Suppressor macrophage treated with lipopolysaccharide for 1 hour (primary cell): Measurements from ENCODE around the gene ERICH3.

ENCODE experiments used
- DNase-seq, 3 donors: peaks; one replicate each; pipeline ENCODE4 v3.0.0-alpha.2; 2020 to 2022

The ERICH3 gene, protein sequence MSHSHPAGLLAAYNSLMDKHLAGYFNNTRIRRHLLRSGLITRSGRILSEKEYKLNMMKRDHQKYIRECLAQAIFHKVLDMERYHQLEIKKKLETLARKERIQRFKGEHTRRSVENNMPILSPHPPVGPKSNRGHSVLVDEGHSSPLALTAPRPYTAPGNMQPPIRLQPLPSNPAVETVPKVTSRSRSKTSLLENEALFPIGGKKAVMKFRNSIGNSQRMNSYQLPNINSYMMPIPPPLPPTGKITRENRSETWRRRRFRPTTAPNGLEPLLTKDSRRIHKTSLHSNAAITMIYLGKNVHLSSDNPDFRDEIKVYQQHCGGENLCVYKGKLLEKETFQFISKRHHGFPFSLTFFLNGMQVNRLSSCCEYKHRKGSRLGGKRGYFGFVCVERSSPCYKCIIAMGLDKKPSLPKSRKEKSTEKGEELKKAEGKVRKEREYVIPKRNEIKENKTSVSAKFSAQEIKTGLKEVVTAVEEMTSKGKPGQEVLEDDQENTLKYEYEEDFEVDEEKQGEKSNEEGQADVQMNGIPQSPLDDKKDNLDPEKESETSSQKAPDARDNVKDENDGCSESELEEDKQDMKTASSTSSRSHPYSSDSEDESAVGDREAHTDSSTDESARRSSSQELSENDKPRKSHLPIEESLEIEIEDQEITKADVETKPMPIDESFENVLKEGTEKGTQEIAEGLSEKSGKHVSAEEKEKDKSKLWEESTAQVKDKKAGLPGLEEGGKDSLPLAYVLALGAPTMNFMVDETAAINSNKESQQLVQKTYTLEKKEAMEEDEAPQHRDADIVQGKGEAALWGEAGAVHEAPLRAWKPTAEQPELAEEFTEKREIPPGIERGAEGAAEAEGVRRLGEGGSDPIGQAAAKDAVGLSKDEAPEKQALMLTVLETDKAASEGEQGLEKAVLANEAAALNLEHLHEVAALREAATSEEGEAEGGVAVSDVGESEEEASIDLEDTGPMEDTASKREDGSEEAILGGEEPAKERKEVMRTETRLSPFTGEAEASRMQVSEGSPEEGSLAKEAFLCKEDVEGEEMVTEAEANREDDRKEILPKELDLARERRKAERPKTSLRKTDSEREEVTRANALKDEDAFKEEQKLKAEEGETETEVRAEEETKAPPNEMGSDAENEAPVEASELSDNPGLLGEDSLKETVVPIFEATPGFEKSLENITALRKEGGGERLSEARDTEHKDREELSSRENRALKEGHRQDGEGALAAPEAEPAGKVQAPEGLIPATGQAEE (N-terminal part only)

DNA sequence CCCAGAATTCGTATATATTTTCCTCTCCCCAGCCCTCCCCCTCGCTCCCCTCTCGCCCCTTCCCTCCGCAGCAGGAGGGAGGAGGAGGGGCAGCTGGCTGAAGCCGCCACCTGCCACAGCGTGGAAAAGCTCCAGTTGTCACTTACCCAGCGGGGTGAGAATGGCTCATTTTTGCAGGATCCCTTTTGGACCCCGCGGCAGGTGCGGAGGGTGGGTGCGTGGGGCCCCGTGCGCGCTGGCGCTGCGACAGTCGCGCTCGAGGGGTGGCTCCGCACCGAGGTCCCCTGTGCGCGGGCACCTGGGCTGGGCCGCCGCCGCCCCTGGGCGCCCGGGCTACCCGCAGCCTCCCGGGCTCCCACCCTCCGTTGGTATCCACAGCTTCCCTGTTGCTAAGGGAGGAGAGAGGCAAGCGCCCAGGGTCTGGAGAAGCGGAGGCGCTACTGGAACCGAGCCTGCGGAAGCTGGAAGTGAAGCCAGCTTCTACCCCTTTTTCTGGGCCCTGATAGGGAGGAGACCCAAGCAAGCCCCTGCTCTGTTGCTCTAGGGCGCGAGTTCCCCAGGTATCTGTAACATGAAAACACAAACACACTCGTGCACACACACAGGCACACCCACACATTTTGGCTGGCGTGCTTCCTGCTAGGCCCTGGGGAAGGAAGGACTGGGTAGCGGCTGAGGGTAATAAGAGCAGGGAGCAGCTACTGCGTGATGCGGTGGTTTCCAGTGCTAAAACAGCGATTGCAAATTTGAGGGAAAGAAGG, at the start of gene ERICH3:
Gene ERICH3 (minus strand): TSS at position 442 of the 761 bp plus-strand sequence. CDS start 273 bp downstream, at position 169.
- peak in 2 of 3 donors; percentile 8 to 11 for DNase-seq

DNA sequence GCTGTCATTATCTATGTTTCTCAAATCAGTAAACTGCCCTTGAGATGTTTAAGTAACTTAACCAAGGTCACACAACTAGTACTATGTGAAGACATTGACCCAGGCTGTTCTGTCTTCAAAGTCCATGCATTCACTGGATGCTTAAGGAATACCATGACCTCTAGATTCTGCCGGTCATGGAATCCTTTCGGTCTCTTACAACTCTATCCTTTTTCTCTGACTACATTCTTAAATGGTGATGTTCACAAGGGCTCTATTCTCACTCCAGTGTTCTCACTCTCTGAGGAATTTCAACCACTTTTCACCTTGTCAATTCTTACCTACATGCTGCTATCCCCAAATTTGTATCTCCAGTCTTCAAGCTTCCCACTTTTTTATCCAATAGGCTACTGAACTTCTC, 44.0 kb upstream of the ERICH3 start:
- no peak for DNase-seq

DNA sequence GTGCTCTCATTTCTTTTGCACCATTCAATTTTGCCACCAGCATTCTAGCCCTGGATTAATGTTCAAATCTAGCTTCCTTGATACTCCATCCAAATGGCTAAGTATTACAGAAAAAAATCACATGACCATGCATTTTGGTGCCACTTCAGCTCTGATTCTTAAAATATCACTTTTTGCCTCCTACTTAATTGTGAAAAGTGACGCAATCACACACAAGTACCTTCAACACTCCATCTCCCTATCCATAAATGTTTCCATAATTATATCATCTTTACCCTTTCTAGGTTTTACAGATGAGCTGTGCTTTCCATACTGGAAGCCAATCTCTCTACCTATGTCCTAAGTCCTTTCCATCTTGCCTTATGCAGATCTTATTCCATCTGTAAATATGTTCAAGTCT, 43.2 kb upstream of the ERICH3 start:
- no peak for DNase-seq

DNA sequence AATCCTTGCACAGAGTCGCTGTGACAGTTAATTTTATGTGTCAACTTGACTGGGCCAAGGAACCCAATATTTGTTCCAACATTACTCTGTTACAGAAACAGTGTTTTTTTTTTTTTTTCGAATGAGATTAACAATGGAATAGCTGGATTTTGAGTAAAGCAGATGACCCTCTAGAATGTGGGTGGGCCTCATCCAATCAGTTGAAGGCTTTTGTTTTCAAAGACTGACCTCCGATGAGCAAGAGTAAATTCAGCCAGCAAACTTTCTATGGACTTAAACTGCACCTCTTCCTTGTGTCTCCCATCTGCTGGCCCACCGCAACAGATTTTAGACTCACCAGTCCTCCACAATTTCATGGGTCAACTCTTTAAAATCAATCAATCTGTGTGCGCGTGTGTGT, 42.2 kb upstream of the ERICH3 start:
- DNase-seq, result no peak

DNA sequence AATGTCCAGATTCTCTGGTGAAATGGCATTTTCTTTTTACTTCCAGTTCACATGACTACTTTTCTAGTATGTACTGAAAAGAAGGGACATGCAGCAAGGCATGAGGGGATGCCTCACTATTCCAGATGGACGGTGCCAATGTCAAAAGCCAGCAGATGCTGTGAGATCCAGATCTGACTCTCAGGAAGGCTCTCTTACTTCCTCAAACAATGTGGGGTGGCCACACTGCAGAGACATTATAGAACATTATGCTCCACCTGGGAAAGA, 41.6 kb upstream of the ERICH3 start:
- no peak for DNase-seq

DNA sequence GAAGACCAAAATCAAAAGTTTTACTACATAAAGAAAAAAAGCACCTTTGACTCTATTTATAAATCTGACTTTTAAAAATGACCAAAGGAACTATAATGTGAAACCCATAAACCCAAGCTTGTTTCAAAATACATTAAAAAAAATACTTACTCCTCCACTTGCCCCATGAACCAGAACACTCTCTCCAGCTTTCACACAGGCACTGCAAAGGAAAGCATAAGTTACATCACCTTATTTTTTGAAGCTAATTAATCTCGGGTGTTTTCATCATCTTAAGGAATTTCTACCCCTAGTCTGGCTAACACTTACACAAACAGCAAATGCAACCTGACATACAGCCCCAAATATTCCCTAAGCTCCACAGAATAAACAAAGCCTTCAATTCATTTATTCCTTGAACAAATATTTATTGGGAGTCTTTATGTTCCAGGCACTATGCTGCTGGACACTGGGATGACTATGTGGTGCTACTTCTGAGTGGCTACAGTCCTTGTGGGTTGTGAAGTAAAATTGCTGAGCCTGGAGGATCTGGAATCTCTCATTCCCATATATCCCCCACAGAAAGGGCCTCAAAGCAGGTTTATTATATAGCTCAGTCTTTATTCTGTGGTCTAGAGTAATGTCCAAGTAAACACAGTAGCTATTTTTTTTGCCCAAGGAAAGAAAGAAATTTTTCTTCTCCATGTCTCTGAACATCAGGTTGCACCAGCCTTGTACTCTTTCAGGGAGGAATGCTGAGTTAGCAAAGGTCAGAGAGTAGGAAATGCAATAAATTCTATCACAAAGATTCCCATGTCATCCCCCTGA, 41.0 kb upstream of the ERICH3 start:
- DNase-seq, result no peak

DNA sequence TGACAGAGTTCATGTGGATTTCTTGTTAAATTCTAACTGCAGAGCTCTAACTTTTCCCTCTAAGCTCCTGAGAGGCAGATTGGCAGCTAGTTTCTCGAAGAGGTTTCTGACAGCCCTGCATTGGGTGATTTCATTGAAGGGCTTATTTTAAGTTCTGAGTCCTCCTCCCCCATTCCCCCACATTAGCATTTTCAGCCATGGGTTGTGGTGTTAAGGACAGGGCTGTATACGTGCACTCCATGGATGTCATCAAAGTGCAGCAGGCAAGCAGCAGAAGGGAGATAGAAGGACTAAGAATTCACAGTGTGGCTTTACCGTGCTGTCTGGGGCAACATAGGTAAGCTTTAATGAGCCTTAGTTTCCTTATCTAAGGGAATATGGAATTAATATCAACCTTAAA, 40.3 kb upstream of the ERICH3 start:
- no peak for DNase-seq

DNA sequence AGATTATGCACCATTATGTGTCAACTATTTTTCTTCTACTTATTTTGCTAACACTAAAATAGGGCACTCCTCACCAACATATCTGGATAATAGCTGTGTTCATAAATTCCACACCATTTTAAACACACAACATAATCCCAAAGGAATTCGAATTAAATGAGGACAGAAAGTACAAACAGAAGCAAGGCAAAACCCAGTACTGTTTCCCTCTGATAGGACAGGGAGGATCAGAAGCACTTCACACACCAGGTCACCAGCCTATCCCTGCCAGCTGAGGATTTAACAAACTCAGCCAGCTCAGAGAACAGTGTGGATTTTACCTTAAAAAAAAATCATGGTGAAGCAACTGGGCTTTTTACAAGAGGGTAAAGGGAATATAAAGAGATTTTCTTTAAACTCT, 39.3 kb upstream of the ERICH3 start:
- DNase-seq, result no peak

DNA sequence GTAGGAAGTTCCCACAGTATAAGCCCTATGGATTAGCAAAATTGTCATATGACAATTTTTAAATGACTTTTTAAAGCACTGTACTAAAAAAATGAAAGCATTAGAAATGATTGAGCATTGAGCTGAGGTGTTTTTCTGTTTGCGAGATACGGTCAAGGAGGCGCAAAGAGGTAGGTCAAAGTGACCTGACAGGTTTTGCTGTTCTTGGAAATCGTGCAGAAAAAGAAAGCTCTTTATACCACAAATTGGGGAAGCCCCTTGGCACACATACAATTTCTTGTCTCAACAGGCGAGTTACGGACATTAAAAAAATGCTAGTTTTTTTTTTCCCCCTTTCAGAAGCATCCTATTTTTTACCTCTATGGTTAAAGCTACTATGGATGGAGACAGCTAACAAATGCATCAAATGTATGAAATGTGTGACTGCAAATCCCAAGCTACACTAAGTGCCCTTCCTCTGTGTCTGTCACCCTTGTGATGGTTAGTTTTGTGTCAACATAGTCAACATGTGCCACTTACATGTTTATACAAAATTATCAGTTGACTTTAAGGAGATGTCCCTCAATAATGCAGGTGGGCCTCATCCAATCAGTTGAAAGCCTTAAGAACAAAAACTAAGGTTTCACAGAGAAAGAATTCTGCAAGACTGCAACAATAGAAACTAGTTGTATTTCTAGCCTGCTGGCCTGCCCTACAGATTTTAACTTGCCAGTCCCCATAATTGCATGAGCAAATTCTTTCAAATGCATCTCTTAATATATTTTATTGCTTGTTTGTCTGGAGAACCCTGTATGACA, 30.0 kb upstream of the ERICH3 start:
- no peak for DNase-seq

DNA sequence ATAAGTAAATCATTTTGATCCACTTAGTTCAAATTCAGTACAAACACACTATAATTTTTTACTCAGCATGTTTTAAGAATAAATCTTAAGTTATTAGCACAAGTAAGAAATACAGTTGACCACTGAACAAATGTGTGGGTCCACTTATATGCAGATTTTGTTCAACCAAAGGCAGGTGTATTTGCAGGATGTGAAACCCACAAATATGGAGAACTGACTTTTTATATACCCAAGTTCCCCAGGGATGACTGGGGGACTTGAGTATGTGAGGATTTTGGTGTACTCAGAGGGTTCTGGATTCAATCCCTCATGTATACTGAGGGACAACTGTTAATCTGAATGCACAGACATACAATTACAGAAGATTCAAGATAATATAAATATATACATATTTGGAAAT, 25.7 kb upstream of the ERICH3 start:
- no peak for DNase-seq

DNA sequence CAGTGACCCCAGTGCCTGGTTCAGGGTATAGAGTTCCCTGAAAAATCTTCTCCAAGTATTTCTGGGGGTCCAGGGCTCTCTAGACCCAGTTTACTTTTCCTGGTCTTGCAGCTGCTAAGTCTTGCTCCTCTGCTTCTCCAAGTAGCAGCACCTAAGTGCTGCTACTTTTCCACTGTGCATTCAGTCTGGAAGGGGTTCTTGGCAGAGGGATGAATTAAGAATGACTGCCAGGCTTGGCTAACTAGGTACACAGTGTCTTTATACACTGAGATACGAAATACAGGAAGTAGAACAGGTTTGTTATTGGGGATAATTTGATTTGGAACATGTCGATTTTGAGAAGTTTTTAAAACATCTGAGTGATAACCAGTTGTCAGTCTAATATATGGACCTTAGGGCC, 24.2 kb upstream of the ERICH3 start:
- no peak for DNase-seq

DNA sequence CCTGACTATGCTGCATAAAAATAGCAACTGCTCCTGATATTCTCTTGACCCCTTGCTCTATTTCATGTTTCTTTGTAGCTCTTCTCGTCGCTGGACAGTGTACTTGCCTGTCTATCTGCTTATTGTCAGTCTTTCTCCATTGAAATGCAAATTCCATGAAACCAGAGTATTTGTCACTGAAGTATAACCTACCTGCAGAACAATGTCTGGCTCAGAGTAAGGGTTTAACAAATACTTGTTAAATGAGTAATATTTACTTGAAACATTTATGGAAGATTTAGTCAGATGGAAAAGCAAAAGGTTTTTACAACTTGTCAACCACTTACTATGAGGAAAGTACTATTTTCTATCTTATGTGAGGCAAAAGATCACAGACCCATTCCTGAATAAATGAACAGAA, 19.9 kb upstream of the ERICH3 start:
- DNase-seq, result no peak

DNA sequence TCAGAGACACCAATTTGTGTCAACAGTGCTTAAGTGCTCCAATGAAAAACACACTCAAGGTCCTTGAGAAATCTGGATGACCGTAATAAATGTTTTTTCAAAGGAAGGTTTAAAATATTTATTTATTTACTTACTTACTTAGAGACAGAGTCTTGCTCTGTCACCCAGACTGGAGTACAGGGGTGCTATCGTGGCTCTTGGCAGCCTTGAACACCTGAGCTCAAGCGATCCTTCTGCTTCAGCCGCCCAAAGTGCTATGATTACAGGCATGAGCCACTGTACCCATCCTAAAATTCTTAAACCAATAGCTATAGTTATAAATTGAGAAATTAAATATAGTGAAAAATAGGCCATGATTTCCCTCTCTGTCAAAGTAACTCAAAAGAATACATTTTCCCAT, 17.3 kb upstream of the ERICH3 start:
- DNase-seq, result no peak

DNA sequence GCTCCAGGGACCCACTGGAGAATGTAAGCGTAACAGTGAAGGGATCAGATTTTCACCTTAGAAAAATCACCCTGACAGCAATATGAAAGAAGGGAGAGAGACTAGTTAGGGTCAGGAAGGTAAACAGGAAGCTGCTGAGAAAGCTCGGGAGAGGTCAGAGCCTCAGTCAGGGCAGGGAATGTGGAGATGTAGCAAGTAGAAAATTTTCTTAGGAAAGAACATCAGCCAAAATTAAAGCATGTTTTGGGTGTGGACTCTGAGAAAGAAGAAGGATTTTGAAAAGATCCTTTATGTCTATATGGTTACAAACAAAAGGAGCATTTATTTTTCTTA, 16.7 kb upstream of the ERICH3 start:
- DNase-seq, result no peak

DNA sequence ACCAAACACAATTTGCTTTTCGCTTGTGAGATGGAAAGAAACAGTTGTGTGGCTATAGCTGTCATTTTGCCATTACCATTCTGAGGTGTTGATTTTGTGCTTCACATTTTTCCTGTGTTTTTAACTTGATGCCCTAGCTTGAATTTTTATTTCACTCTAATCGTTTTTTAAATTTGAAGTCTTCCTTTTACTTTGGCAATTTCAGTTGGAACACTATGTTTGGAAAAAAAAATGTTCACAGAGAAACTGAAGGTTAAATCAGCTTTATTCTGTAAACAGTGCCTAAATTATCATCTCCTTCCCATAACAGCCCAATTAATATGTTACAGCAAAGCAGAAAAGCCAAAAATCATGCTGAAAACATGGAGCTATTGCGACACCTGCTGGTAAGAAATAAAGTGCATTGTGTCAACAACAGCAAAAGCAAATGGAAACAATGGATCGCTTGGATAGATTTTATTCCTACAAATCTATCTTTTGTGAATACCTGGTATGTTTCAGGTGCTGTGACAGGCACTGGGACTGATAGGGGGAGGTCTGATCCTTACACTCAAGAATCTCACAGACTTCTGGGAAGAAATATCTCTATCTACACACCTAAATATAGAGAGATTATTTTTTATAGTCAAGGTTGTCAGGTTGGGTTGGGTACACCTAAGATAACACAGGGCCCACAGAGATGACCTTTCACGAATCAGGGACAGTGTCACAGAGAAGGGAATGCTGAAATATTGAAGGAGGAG, 16.2 kb upstream of the ERICH3 start:
- DNase-seq, result peak; percentile 59 to 72 (median 60)

DNA sequence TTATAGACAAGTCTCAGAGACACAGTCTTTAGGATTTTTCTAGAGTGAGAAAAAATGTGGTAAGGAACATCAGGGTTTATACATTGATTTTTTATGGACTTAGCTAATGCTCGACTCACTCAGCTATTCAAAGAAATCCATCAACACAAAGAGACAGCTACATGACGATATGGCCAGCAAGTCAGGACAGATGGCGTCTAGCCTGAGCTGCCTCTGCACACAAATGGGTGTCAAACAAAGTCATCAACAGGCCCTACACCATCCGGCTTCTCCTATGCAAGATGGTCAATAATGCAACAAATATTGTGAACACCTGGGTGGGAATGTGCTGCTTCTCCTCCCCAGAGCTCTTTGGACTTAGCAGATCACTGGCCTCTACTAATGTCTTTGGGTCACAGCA, 13.3 kb upstream of the ERICH3 start:
- DNase-seq, result no peak

DNA sequence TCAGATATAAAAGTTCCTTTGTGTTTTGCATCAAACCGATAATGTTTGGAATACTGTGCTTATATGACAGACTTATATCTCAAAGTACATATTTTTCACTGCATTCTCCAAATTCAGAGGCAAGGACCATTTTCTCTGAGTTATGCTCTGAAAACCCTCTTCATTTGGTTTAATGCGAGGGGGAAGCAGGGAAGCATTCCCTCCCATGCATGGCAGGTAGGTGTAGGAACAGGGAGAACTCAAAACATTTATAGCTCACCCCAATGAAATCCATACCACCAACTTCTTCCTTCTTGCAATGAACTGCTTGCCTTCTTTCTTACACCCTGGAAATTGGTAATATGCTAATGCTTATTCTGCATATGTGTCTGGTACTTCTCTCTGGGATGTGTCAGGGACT, 10.7 kb upstream of the ERICH3 start:
- no peak for DNase-seq

DNA sequence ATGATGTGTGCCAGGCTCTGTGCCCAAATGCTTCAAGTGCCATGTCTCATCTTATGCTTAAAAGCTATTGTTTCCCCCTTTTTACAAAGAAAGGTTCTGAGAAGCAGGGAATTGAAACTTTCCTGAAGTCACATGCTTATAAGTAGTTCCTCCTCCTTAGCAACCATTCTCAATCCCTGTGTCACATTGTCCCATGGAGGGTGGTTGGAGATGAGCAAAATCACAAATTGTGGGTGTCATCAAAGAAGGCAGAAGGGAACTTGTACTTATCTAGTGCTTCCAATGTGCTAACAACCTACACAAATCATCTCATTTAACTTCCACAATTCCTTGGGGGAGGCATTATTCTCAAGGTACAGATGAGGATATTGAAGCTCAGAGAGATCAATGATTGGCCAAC, 10.1 kb upstream of the ERICH3 start:
- DNase-seq, result peak in 2 of 3 donors; percentile 3 to 14

DNA sequence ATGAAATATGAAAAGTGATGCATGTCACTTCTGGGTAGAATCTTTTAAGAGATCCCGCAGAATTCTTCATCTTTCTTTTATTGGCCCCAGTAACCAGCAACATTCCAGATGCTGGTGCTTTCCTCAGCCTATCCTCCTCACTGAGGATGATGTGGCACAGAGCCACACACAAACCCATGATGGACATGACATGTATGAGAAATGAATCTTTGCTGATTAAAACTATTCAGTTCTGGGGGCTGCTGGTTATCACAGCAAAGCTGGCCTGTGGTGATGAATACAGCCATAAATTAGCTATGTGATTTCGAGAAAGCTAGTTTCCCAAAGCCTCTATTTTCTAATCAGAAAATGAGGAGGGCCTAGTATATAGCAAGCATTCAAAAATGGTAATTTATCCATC, 8.3 kb upstream of the ERICH3 start:
- no peak for DNase-seq

DNA sequence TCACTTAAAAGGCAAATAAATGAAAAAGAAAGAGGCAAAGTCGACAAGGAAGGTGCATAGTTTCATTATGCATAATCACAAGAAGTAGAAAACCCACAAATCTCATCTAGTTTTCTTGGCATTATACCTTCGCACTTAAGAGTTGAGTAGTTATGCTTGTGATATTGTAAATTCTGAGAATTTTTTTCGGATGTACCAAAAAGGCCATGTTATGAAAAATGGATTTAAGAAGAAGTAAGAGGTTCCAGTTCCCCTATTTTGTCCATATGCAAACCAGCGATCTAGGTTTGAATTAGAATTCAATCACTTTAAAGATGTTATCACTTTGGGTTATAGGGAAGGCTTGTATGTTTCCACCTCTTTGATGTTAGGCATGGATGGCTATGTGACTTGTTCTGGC, 7.9 kb upstream of the ERICH3 start:
- no peak for DNase-seq

DNA sequence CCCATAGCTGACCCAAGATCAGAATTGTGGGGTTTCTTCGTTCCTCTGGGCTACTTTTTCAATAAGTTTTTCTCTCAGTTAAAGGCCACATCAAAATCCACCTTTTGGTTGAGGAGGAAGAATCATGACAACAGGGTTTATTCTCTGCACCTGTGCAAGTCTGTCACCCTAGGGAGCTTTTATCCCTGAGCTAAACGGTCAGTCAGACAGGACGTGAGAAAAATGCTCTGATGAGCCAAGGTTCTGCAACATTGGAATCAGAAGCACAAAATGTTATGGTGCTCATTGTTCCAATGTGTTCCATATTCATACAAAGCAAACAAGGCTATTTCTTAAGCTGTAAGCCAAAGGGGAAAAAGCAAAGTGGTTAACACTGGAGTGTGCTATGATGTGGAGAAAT, 7.4 kb upstream of the ERICH3 start:
- DNase-seq, result no peak
